Activated CD4-positive, alpha-beta T cell treated with anti-CD3 and anti-CD28 coated beads, Interleukin-2, amount 10 ng/mL, durations not matched to agents 24 days and 14 days (primary cell): ENCODE measurements around the gene MEF2A. TPM values are rescaled to one million over a fixed set of nuclear protein-coding genes. Genes with fewer than 3 reads are reported as not detected.

Experiments
- DNase-seq: peaks from one replicate; pipeline ENCODE4 v3.0.0; 2022
- H3K27ac Mint-ChIP-seq: one replicate; pipeline ENCODE4 v1.8.0; 2022; ENCODE audit warnings: mild to moderate bottlenecking, mixed read lengths
- H3K27me3 Mint-ChIP-seq: one replicate; pipeline ENCODE4 v1.8.0; 2022; ENCODE audit warnings: mixed read lengths
- H3K36me3 Mint-ChIP-seq: one replicate; pipeline ENCODE4 v1.8.0; 2022; ENCODE audit warnings: low read depth, mild to moderate bottlenecking, mixed read lengths
- H3K4me1 Mint-ChIP-seq: one replicate; pipeline ENCODE4 v1.8.0; 2021; ENCODE audit warnings: mixed read lengths
- H3K4me3 Mint-ChIP-seq: one replicate; pipeline ENCODE4 v1.8.0; 2022; ENCODE audit warnings: mild to moderate bottlenecking, moderate library complexity, mixed read lengths
- H3K9me3 Mint-ChIP-seq: one replicate; pipeline ENCODE4 v1.8.0; 2021; ENCODE audit warnings: mixed read lengths
- intact Hi-C: fragments of 100-400 bp; cut with micrococcal nuclease; formaldehyde crosslinking; loops from one replicate; pipeline ENCODE4 v1.15.1; 2023
- total RNA-seq: library from RNA; stranded (reverse); gene quantifications from 2 replicates; pipeline ENCODE4 v1.2.3, GENCODE V29; 2022

Gene MEF2A
- total RNA-seq, 1 donor from 2014 or later, result 25.3 TPM

DNA sequence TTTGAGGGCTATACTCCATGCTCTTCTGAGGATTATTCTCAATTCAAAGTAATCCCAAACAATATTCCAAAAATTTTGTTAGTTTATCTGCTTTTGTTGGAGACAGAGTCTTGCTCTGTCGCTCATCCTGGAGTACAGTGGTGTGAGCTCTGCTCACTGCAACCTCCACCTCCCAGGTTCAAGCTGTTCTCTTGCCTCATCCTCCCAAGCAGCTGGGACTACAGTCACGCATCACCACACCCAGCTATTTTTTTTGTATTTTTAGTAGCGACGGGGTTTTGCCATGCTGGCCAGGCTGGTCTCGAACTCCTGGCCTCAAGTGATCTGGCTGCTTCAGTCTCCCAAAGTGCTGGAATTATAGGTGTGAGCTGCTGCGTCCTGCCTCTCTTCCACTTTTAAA lies 39.1 kb downstream of the MEF2A start:
- Mint-ChIP-seq H3K4me3 (no peak overlapping the region), H3K9me3 (peaks cover 5% of the 10 kb centered on the region), H3K4me1 (peaks cover 19% of the 10 kb centered on the region), H3K27ac (no peak overlapping the region), H3K27me3 (no peaks in the 10 kb centered on the region), H3K36me3 (peaks cover 42% of the 10 kb centered on the region)
- DNase-seq, result no peak
- intact Hi-C loops, result loop anchor here (5.0 kb wide), 1 partner anchor 38 kb away; the partner anchor contains the start of gene MEF2A

DNA sequence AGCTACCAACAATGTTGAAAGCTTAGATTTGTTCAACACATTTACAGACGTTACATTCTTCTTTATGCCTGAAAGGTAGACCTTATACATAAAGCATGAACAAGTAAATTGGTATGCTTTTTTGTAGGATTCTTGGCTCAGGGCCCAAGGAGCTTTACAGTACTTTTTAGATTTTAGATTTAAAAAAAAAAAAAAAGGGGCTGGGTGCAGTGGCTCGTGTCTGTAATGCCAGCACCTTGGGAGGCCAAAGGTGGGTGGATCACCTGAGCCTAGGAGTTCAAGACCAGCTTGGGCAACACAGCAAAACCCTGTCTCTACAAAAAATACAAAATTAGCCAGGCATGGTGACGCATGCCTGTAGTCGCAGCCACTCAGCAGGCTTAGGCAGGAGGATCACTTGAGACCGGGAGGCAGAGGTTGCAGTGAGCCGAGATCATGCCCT lies 39.7 kb downstream of the MEF2A start:
- H3K4me1 Mint-ChIP-seq, result peaks cover 19% of the 10 kb centered on the region
- H3K27me3 Mint-ChIP-seq, result no peaks in the 10 kb centered on the region
- H3K9me3 Mint-ChIP-seq, result no peaks in the 10 kb centered on the region
- no peak overlapping the region for H3K4me3 Mint-ChIP-seq
- DNase-seq, result no peak
- H3K36me3 Mint-ChIP-seq, result peaks cover 36% of the 10 kb centered on the region
- intact Hi-C loops, result loop anchor here (5.0 kb wide), 1 partner anchor 38 kb away; the partner anchor contains the start of gene MEF2A
- H3K27ac Mint-ChIP-seq, result peak overlapping the region; percentile 59

DNA sequence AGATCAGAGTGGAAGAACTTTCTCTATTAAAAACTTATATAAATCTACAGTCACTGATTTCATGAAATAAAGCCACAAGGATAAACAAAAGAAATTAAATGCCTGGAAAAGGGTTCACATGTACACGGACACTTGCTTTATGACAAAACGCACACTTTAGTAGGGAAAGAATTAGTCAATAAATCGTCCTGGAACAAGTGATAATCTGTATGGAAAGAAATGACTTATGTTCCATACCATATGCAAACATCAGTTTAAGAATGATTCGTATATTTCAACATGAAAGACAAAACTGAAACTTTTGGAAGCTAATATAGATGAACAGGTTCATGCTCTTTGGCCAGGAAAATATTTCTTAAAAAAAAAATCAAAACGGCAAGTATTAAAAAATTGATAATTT lies 40.2 kb downstream of the MEF2A start:
- intact Hi-C loops, result loop anchor here (5.0 kb wide), 1 partner anchor 39 kb away; the partner anchor contains the start of gene MEF2A
- Mint-ChIP-seq H3K27ac (peak overlapping the region; percentile 59), H3K36me3 (peaks cover 33% of the 10 kb centered on the region), H3K9me3 (no peaks in the 10 kb centered on the region), H3K4me1 (peaks cover 19% of the 10 kb centered on the region), H3K27me3 (no peaks in the 10 kb centered on the region), H3K4me3 (no peak overlapping the region)
- DNase-seq, result no peak

DNA sequence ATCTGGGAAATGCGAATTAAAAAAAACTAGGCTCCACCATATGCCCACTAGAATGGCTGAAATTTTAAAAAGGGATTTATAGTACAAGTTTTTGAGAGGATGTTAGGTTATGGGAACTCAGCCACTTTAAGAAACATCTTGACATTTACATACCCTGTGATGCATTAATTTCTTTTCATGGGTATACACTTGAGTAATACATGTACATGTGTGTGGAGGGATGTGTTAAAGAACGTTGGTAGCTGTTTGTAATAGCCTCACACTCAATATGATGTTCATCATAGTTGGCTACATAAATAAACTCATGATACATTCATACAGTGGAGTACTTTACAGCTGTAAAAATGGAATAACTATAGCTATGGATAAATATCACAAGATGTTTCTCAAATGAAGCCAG lies 40.9 kb downstream of the MEF2A start:
- peaks cover 28% of the 10 kb centered on the region for H3K36me3 Mint-ChIP-seq
- H3K4me3 Mint-ChIP-seq, result no peak overlapping the region
- H3K27me3 Mint-ChIP-seq, result no peaks in the 10 kb centered on the region
- H3K27ac Mint-ChIP-seq, result peak overlapping the region; percentile 16
- H3K9me3 Mint-ChIP-seq, result no peaks in the 10 kb centered on the region
- no peak for DNase-seq
- intact Hi-C loops, result loop anchor here (5.0 kb wide), 1 partner anchor 39 kb away; the partner anchor contains the start of gene MEF2A
- peaks cover 19% of the 10 kb centered on the region for H3K4me1 Mint-ChIP-seq

DNA sequence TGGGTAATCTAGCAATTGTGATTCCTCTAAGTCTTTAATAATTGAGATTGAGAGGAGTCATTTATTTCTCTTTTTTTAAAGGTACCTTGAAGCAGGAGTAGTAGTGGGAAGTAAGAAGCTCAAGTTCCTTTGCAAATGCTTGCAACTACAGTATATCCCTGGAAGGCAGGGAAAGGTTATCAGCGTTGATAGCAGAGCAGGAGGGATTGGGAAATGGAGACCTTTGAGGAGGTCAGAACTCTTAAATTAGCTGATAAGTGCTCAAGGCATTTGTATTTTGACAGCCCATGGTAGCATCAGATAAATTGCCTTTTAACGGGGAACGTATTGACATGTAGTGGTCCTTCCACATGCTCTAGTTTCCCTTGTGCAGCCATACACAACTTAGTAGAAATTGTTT lies 47.7 kb downstream of the MEF2A start:
- Mint-ChIP-seq H3K9me3 (no peaks in the 10 kb centered on the region), H3K36me3 (peaks cover 3% of the 10 kb centered on the region), H3K4me3 (no peak overlapping the region), H3K27me3 (no peaks in the 10 kb centered on the region), H3K4me1 (peaks cover 20% of the 10 kb centered on the region), H3K27ac (no peak overlapping the region)
- DNase-seq, result no peak
- intact Hi-C loops, result no loop called here

DNA sequence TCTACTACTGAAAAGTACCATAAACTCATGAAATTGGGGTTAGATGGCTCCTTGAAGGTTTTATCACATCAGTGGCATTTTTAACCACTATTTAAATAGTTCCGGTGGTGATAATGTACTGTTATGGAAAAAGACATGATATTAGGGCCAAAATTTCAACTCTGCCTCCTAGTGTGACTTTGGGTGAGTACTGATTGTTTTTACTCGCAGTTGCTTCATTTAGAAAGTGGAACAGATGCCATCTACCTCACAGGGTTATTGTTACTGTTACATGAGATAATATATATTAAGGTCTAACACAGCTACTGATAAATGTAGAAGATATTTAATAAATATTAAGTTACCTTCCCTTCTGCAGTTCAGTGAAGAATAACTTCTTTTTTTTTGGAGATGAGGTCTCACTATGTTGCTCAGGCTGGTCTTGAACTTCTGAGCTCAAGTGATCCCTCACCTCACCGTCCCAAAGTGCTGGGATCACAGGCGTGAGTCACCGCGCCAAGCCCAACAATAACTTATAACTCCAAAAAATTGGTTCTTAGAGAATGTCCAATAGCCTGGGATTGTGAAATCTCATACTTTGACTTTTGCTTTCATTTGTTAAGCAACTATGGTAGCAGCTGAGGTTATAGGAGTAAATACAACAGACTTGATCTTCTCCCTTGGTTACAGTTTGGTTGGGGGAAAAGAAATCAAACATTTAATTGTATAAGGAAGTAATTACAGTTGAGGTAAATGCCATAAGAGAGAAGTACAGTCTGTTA lies 48.3 kb downstream of the MEF2A start:
- Mint-ChIP-seq H3K27me3 (no peaks in the 10 kb centered on the region), H3K4me3 (no peak overlapping the region), H3K27ac (no peak overlapping the region), H3K9me3 (no peaks in the 10 kb centered on the region), H3K4me1 (peaks cover 23% of the 10 kb centered on the region), H3K36me3 (no peaks in the 10 kb centered on the region)
- DNase-seq, result no peak
- intact Hi-C loops, result no loop called here

DNA sequence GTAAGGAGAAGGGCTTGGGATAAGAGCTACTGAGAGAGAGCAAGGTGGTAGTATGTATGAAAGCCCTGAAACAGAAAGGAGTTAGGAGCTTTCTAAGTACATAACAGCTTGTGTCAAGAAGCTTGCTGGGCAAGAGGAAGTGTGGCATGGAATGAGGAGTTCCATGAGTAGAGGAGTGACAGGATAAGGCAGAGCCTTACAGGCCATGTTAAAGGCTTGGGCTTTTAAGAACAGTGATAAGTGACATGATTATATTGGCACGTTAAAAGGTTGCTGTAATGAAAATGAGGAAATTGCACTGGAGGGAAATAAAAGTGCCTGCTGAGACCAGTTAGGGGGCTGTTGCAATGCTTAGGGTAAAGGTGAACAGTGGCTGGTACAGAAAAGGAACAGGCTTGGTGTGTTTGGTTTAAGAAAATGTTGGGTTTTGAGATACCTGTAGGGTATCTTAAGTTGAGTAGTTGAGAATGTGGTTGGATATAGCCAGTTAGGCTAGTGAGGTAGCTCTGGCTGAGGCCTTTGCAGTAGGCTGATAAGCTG lies 49.0 kb downstream of the MEF2A start:
- H3K27ac Mint-ChIP-seq, result no peak overlapping the region

DNA sequence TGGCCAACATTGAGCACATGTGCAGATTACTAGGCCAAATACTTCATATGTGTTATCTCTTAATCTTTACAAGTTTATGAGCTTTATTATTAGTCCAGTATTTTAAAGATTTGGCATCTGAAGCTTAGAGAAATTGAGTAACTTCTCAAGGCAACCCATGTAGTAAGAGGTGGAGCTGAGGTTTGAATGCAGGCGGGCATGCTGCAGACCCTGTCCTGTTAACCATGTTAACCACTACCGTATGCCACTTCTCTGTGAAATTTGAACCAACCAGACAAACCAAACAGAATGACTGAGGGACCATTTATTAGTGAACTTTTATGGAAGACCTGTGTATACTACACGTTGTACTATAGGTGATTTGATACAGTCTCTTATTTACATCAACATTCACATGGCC lies 49.7 kb downstream of the MEF2A start:
- no peak for DNase-seq
- Mint-ChIP-seq H3K36me3 (no peaks in the 10 kb centered on the region), H3K4me1 (peaks cover 24% of the 10 kb centered on the region), H3K4me3 (no peak overlapping the region), H3K27me3 (no peaks in the 10 kb centered on the region), H3K9me3 (no peaks in the 10 kb centered on the region), H3K27ac (no peak overlapping the region)
- intact Hi-C loops, result no loop called here

More for the DNA sequence above, 49.0 kb downstream of the MEF2A start:
- DNase-seq, result no peak
- H3K27me3 Mint-ChIP-seq, result no peaks in the 10 kb centered on the region
- no peaks in the 10 kb centered on the region for H3K36me3 Mint-ChIP-seq
- intact Hi-C loops, result no loop called here
- no peak overlapping the region for H3K4me3 Mint-ChIP-seq
- H3K9me3 Mint-ChIP-seq, result no peaks in the 10 kb centered on the region
- H3K4me1 Mint-ChIP-seq, result peaks cover 24% of the 10 kb centered on the region

DNA sequence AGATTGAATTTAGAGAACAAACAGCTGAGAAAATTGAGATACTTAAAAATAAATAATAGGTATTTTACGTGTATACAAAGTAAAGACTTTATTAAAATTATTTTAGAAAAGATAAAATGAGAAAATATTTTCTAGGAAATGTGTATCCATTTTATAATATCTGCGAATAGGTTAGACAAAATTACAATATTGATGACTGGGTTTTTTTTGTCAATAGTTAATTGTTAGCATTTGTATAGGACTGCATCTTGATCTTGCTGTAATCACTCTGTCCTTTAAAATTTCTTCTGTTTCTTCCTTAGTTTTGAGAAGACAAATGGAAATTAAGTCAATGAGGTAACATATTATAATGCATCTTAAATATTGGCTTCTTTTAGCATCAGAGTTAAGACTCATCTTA lies 50.3 kb downstream of the MEF2A start:
- Mint-ChIP-seq H3K4me1 (peaks cover 24% of the 10 kb centered on the region), H3K9me3 (no peaks in the 10 kb centered on the region), H3K27me3 (no peaks in the 10 kb centered on the region), H3K4me3 (no peak overlapping the region), H3K27ac (no peak overlapping the region), H3K36me3 (no peaks in the 10 kb centered on the region)
- DNase-seq, result no peak
- intact Hi-C loops, result no loop called here

DNA sequence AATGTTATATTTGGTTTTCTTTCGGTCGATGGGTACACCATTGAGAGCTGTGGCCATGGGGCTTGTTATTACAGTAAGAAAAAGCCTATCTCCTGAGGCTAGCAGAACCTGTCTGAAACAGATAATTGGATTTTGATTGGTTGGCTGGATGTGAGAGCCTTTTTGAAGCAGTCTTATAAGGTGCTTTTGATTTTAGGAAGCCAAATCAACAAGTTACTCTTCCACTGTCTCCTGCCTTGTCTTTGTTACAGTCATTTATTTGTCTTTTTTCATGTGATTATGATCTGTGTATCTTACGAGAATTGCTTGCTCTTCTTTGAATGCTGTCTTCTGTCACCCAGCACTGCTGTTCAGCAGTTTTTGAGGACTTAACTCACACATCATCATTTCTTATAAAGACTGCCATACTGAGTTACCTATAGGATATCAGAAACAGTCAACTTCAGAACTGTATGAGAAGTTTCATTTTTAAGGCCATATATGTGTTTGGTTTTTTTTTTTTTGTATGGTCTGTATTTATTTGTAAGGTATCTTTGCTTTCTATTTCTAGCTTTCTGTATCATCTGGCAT lies 51.1 kb downstream of the MEF2A start:
- no peak overlapping the region for H3K4me3 Mint-ChIP-seq
- intact Hi-C loops, result no loop called here
- H3K27ac Mint-ChIP-seq, result no peak overlapping the region
- H3K9me3 Mint-ChIP-seq, result no peaks in the 10 kb centered on the region
- H3K36me3 Mint-ChIP-seq, result no peaks in the 10 kb centered on the region
- H3K27me3 Mint-ChIP-seq, result no peaks in the 10 kb centered on the region
- no peak for DNase-seq
- peaks cover 24% of the 10 kb centered on the region for H3K4me1 Mint-ChIP-seq

DNA sequence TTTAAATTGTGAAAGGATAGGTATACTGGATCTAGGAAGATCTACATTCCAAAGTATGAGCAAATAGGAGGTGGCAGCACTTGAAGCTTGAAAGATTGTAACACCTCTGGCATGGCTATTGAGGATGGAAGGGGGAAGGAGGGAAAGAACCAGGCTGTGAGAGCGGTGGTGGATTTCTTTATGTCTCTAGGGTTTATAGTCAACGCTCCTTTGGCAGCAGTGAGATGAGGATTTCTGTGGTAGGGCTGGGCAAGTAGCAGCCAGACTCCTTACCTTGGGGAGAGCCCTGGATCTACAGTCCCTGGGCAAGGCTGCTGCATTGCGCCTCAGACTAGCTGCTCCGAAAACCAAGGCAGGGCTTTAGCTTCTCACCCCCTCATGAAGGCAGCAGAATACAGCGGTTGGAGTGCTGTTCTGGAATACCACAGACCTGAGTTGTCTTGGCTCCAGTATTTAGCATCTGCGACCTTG lies 53.2 kb downstream of the MEF2A start:
- H3K36me3 Mint-ChIP-seq, result peaks cover 4% of the 10 kb centered on the region

DNA sequence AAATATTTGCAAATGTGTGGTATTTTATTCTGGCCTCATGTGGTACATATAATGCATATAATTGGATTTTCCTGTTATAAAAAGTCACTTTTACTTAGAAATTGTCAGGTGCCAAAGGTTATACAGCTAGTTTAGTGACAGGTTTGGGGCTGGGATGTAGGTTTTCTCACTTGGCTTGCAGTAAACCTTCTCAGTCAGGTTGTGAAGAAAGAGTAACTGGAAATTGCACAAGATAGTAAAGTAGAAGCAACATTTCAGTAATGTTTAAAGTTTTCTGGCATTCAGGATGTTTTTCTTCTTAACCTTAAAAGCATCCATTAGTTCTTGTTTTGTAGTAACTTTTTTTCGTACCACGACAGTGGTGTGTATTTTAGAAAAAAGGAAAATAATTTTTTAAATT lies 53.9 kb downstream of the MEF2A start:
- no peak for DNase-seq
- Mint-ChIP-seq H3K4me3 (no peak overlapping the region), H3K4me1 (peaks cover 14% of the 10 kb centered on the region), H3K27me3 (no peaks in the 10 kb centered on the region), H3K27ac (no peak overlapping the region), H3K36me3 (peaks cover 11% of the 10 kb centered on the region), H3K9me3 (peaks cover 7% of the 10 kb centered on the region)
- intact Hi-C loops, result no loop called here

More for the DNA sequence above, 53.2 kb downstream of the MEF2A start:
- peaks cover 18% of the 10 kb centered on the region for H3K4me1 Mint-ChIP-seq
- no peaks in the 10 kb centered on the region for H3K27me3 Mint-ChIP-seq
- no peak overlapping the region for H3K4me3 Mint-ChIP-seq
- no peak for DNase-seq
- peaks cover 5% of the 10 kb centered on the region for H3K9me3 Mint-ChIP-seq
- intact Hi-C loops, result no loop called here
- H3K27ac Mint-ChIP-seq, result no peak overlapping the region

DNA sequence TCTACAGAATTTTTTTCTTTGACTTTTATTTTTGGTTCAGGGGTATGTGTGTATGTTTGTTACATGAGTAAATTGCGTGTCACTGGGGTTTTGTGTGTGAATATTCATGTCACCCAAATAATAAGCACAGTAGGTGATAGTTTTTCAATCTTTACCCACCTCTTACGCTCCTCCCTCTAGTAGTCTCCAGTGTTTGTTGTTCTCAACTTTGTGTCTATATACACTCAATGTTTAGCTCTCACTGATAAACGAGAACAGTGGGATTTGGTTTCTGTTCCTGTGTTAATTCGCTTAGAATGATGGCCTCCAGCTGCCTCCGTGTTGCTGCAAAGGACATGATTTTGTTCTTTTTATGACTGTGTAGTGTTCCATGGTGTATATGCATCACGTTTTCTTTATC lies 54.4 kb downstream of the MEF2A start:
- H3K27me3 Mint-ChIP-seq, result no peaks in the 10 kb centered on the region
- intact Hi-C loops, result no loop called here
- no peak overlapping the region for H3K27ac Mint-ChIP-seq
- H3K4me3 Mint-ChIP-seq, result no peak overlapping the region
- peaks cover 15% of the 10 kb centered on the region for H3K36me3 Mint-ChIP-seq
- peaks cover 12% of the 10 kb centered on the region for H3K9me3 Mint-ChIP-seq
- DNase-seq, result no peak
- H3K4me1 Mint-ChIP-seq, result peaks cover 11% of the 10 kb centered on the region

DNA sequence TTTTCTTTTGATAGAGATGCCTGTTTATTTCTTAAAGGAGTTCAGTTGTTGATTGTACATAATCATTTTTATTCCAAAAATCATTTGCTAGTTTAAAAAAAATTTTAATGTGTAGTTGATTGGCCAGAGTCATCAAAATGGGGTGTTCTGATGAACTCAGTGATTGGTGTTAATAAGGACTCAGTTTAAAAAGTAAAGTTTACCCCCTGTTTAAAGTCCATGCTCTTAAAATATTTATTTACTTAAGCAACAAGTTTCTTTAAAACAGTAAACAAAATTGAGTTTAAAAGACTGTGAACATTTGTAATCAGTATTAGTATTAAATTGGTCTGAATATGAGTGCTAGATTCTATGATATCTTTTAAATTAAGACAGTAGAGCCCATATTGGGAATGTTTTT lies 56.0 kb downstream of the MEF2A start:
- Mint-ChIP-seq H3K36me3 (peaks cover 24% of the 10 kb centered on the region), H3K27ac (no peak overlapping the region), H3K27me3 (no peaks in the 10 kb centered on the region)

More for the DNA sequence above, 56.0 kb downstream of the MEF2A start:
- DNase-seq, result no peak
- Mint-ChIP-seq H3K9me3 (peaks cover 22% of the 10 kb centered on the region), H3K4me1 (peaks cover 18% of the 10 kb centered on the region), H3K4me3 (no peak overlapping the region)
- intact Hi-C loops, result no loop called here
